Endothelial cell of umbilical vein (primary cell): ENCODE results near the gene TMX1. TPM values are rescaled to one million over a fixed set of nuclear protein-coding genes. Genes with fewer than 3 reads are reported as not detected.

Experiments used
- BruUV-seq: library from RNA; stranded (reverse); fragments of 400-500 nt; replicated peaks from 2 replicates; lab custom pipeline; 2021; lab: Mats Ljungman, UMichigan
- CTCF ChIA-PET: fragments of 300-600, 350-600 bp; sonication (Branson Sonifier 250); formaldehyde crosslinking; loops from one replicate; lab custom pipeline; 2021; ENCODE audit warnings: antibody characterized with exemption, inconsistent platforms; lab: Charles Lee
- POLR2A ChIA-PET: fragments of 300-600, 350-600 bp; sonication (Branson Sonifier 250); formaldehyde crosslinking; loops from one replicate; lab custom pipeline; 2021; ENCODE audit warnings: antibody characterized with exemption, inconsistent platforms; lab: Charles Lee
- DNase-seq: peaks from one replicate; pipeline ENCODE4 v3.0.0-alpha.2; 2011; ENCODE audit warnings: low read depth, low spot score
- FAIRE-seq: peaks from 2 replicates; lab custom pipeline; 2011; peaks lifted over from hg19 to GRCh38; lab: Jason Lieb, UNC
- H2AFZ ChIP-seq: 2 replicates; pipeline ENCODE4 v1.6.0; 2012; ENCODE audit warnings: low read depth, low read length, control low read depth, inconsistent platforms
- H3K27ac ChIP-seq: 2 replicates; pipeline ENCODE4 v1.5.1; 2011; ENCODE audit warnings: low read depth, mild to moderate bottlenecking, control low read depth, low read length, moderate library complexity; ENCODE audit not compliant: insufficient read depth
- H3K27me3 ChIP-seq, 2 experiments: 2 replicates each; pipeline versions ENCODE4 v1.6.0 to v1.6.1; 2011; ENCODE audit warnings: low read length in 2 of 2, mixed read lengths in 1 of 2; ENCODE audit not compliant: control insufficient read depth in 2 of 2, insufficient read depth in 2 of 2
- H3K36me3 ChIP-seq, 2 experiments: 2 replicates in 1 of 2; 3 replicates in 1 of 2; pipeline ENCODE4 v1.5.1; 2011; ENCODE audit warnings: low read length in 2 of 2, mild to moderate bottlenecking in 1 of 2, moderate library complexity in 1 of 2; ENCODE audit not compliant: control insufficient read depth in 2 of 2, insufficient read depth in 2 of 2; ENCODE audit errors: extremely low read depth in 1 of 2
- H3K4me1 ChIP-seq: 3 replicates; pipeline ENCODE4 v1.5.1; 2011; ENCODE audit warnings: mild to moderate bottlenecking, low read length; ENCODE audit not compliant: control insufficient read depth, insufficient read depth; ENCODE audit errors: extremely low read depth
- H3K4me2 ChIP-seq: 2 replicates; pipeline ENCODE4 v1.6.1; 2011; ENCODE audit warnings: low read length, control low read depth, mixed read lengths; ENCODE audit not compliant: insufficient read depth
- H3K4me3 ChIP-seq, 3 experiments: fragments of 200-600 bp in 1 of 3; sonication (generic), shearing (Covaris generic) in 1 of 3; replicated peaks in 1 of 3; 2 replicates each; pipeline ENCODE4 v1.5.1; 2011 to 2016; ENCODE audit warnings: control low read depth in 3 of 3, low read length in 3 of 3, mild to moderate bottlenecking in 2 of 3, inconsistent platforms in 1 of 3, low read depth in 1 of 3, moderate library complexity in 1 of 3; ENCODE audit not compliant: insufficient read depth in 1 of 3
- H3K79me2 ChIP-seq: 2 replicates; pipeline ENCODE4 v1.6.0; 2012; ENCODE audit warnings: low read length, inconsistent platforms; ENCODE audit not compliant: control insufficient read depth, insufficient read depth
- H3K9ac ChIP-seq: replicated peaks from 2 replicates; pipeline ENCODE3; 2011; ENCODE audit warnings: low read length, control low read depth; ENCODE audit not compliant: insufficient read depth; ENCODE audit errors: extremely low read depth
- H3K9me1 ChIP-seq: replicated peaks from 3 replicates; pipeline ENCODE4 v1.6.0; 2011; ENCODE audit warnings: mild to moderate bottlenecking, low read length; ENCODE audit not compliant: control insufficient read depth, insufficient read depth; ENCODE audit errors: extremely low read depth
- H3K9me3 ChIP-seq: replicated peaks from 2 replicates; pipeline ENCODE4 v1.5.1; 2012; ENCODE audit warnings: low read length, inconsistent platforms; ENCODE audit not compliant: control insufficient read depth, insufficient read depth
- H4K20me1 ChIP-seq: replicated peaks from 2 replicates; pipeline ENCODE3; 2011; ENCODE audit warnings: mild to moderate bottlenecking, low read length; ENCODE audit not compliant: control insufficient read depth, insufficient read depth; ENCODE audit errors: extremely low read depth
- EZH2 ChIP-seq: IDR thresholded peaks from 2 replicates; pipeline ENCODE4 v1.6.1; 2012; ENCODE audit warnings: borderline replicate concordance, low read depth, mild to moderate bottlenecking, moderate library complexity, low read length, inconsistent platforms; ENCODE audit not compliant: severe bottlenecking
- FOS ChIP-seq: IDR thresholded peaks from 2 replicates; pipeline ENCODE4 v1.6.1; 2011; ENCODE audit warnings: mild to moderate bottlenecking, low read length, moderate library complexity, borderline replicate concordance; ENCODE audit not compliant: insufficient read depth
- GATA2 ChIP-seq: IDR thresholded peaks from 2 replicates; pipeline ENCODE4 v1.7.0; 2011; ENCODE audit warnings: low read depth, mild to moderate bottlenecking, moderate library complexity, mixed read lengths, low read length; ENCODE audit not compliant: insufficient read length, insufficient read depth
- JUN ChIP-seq: IDR thresholded peaks from 2 replicates; pipeline ENCODE4 v1.6.1; 2011; ENCODE audit warnings: borderline replicate concordance, low read depth; ENCODE audit not compliant: insufficient read length, insufficient read depth
- MYC ChIP-seq: IDR thresholded peaks from one replicate; pipeline ENCODE4 v1.6.1; 2011; ENCODE audit warnings: mild to moderate bottlenecking, low read depth, low read length
- POLR2A ChIP-seq: IDR thresholded peaks from 2 replicates; pipeline ENCODE4 v1.6.1; 2012; ENCODE audit warnings: low read depth, mild to moderate bottlenecking, control low read depth, low read length
- POLR2AphosphoS5 ChIP-seq: IDR thresholded peaks from 2 replicates; pipeline ENCODE4 v1.6.1; 2012; ENCODE audit warnings: low read depth, mild to moderate bottlenecking, control low read depth, low read length, moderate library complexity; ENCODE audit not compliant: insufficient read depth
- dilution Hi-C: fragments of 300-500 bp; cut with MboI; formaldehyde crosslinking; loops from one replicate; pipeline ENCODE4 v1.15.0; 2019; ENCODE audit warnings: low sequenced_read_pairs; ENCODE audit not compliant: extremely low pct_ligation_motif_present
- intact Hi-C: fragments of 100-400 bp; cut with micrococcal nuclease; formaldehyde crosslinking; loops from one replicate; pipeline ENCODE4 v1.10.0; 2022
- polyA plus RNA-seq, 4 experiments: library from polyadenylated mRNA; depleted of rRNA in 3 of 4; stranded (reverse) in 3 of 4; unstranded in 1 of 4; fragments of >200 nt; gene quantifications; 2 replicates each; pipeline versions ENCODE4 v1.2.1 to v1.2.3, GENCODE V29; 2011 to 2012; ENCODE audit warnings: missing spikeins in 1 of 4
- total RNA-seq: library from RNA; stranded (reverse); gene quantifications from 2 replicates; pipeline ENCODE4 v1.2.3, GENCODE V29; 2021
- TF ChIP-seq, protein P1 (sequence below), 2 donors: IDR thresholded peaks; 1 replicate in 1 of 2; 2 replicates in 1 of 2; pipeline ENCODE4 v1.5.1; 2011; ENCODE audit warnings: low read length in 2 of 2, mild to moderate bottlenecking in 2 of 2, moderate library complexity in 2 of 2, control low read depth in 1 of 2, inconsistent platforms in 1 of 2, low read depth in 1 of 2; ENCODE audit not compliant: insufficient read depth in 1 of 2; ENCODE audit errors: extremely low read depth in 1 of 2
- TF ChIP-seq, protein P2 (sequence below): IDR thresholded peaks from 2 replicates; pipeline ENCODE4 v1.6.1; 2011; ENCODE audit not compliant: insufficient read depth, insufficient read length

The TMX1 gene
- total and polyA plus RNA-seq, 2 donors (not counting 3 experiments of a cell fraction or from before 2014, with no cell fraction given), result 11.4 to 41.9 TPM

DNA sequence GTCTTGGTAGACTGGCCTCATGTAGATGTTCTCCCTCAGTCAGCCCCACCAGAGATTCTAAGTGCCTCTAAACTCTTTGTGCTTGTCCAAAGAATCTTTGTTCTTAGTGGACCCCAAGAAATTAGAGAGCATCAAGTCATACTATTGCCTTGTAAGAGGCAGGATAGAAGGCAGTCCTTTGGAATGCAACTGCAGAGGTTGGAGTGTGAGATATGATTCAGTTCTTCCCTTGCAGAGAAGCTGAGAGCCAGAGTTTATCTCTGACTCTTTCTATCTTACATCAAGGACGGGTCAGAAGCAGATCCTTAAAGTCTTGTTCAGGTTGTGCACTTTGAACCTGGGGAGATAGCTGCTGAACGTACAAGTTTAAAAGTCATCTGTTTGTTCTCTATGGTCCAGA is 21.1 kb downstream of the TMX1 start:
- no TSS peak for BruUV-seq
- Histone ChIP-seq H3K4me3 (no peak overlapping the region), H2AFZ (no peak overlapping the region), H3K4me2 (no peak overlapping the region), H3K27me3 (no peaks in the 10 kb centered on the region), H4K20me1 (no peaks in the 10 kb centered on the region), H3K27ac (no peak overlapping the region), H3K36me3 (peaks cover 0 to 2% of the 10 kb centered on the region in 2 experiments), H3K79me2 (no peaks in the 10 kb centered on the region), H3K4me1 (peaks cover 6% of the 10 kb centered on the region), H3K9me3 (no peaks in the 10 kb centered on the region), H3K9ac (no peak overlapping the region), H3K9me1 (no peaks in the 10 kb centered on the region)
- TF ChIP-seq MYC (no peak), POLR2A (no peak), POLR2AphosphoS5 (no peak), EZH2 (no peak), JUN (no peak), FOS (no peak), GATA2 (no peak)
- TF ChIP-seq, protein P1, sequence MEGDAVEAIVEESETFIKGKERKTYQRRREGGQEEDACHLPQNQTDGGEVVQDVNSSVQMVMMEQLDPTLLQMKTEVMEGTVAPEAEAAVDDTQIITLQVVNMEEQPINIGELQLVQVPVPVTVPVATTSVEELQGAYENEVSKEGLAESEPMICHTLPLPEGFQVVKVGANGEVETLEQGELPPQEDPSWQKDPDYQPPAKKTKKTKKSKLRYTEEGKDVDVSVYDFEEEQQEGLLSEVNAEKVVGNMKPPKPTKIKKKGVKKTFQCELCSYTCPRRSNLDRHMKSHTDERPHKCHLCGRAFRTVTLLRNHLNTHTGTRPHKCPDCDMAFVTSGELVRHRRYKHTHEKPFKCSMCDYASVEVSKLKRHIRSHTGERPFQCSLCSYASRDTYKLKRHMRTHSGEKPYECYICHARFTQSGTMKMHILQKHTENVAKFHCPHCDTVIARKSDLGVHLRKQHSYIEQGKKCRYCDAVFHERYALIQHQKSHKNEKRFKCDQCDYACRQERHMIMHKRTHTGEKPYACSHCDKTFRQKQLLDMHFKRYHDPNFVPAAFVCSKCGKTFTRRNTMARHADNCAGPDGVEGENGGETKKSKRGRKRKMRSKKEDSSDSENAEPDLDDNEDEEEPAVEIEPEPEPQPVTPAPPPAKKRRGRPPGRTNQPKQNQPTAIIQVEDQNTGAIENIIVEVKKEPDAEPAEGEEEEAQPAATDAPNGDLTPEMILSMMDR (IDR thresholded peaks at IDR 0.05; ENCODE audit: extremely low read depth in 1 of 2, insufficient read depth in 1 of 2, low read depth in 1 of 2, low read length in 2 of 2), result no peak
- TF ChIP-seq, protein P2, sequence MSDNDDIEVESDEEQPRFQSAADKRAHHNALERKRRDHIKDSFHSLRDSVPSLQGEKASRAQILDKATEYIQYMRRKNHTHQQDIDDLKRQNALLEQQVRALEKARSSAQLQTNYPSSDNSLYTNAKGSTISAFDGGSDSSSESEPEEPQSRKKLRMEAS, result no peak
- ChIA-PET POLR2A (no interaction called here), CTCF (interaction anchor here (1.7 kb wide), 1 partner anchor 17 kb away, joined by 3 read pairs; no protein-coding TSS in a partner anchor)
- intact Hi-C loops, result no loop called here
- FAIRE-seq (no peak), DNase-seq (no peak)
- dilution Hi-C loops, result no loop called here
